H9 (cell line): Measurements from ENCODE around the gene FCHSD2. TPM values are rescaled to one million over a fixed set of nuclear protein-coding genes. Genes with fewer than 3 reads are reported as not detected.

ENCODE experiments used
- DNase-seq: peaks from one replicate; pipeline ENCODE4 v3.0.0-alpha.2; 2017
- H2AFZ ChIP-seq: one replicate; pipeline ENCODE4 v1.6.1; 2013; ENCODE audit warnings: mild to moderate bottlenecking, low read length, control low read depth, moderate library complexity
- H2AK5ac ChIP-seq: 2 replicates; pipeline ENCODE4 v1.6.1; 2013; ENCODE audit warnings: low read length, control low read depth, mixed read lengths; ENCODE audit not compliant: insufficient read length
- H2BK120ac ChIP-seq: one replicate; pipeline ENCODE4 v1.6.1; 2013; ENCODE audit warnings: low read depth, mild to moderate bottlenecking, low read length, control low read depth, inconsistent platforms; ENCODE audit not compliant: poor library complexity, severe bottlenecking
- H2BK12ac ChIP-seq: 2 replicates; pipeline ENCODE4 v1.6.1; 2013; ENCODE audit warnings: low read length, control low read depth, mixed read lengths, low read depth; ENCODE audit not compliant: insufficient read length
- H2BK15ac ChIP-seq: 2 replicates; pipeline ENCODE4 v1.6.1; 2013; ENCODE audit warnings: low read depth, low read length, control low read depth
- H2BK20ac ChIP-seq: one replicate; pipeline ENCODE4 v1.6.1; 2013; ENCODE audit warnings: low read depth, mild to moderate bottlenecking, low read length, control low read depth, inconsistent platforms; ENCODE audit not compliant: poor library complexity, severe bottlenecking
- H2BK5ac ChIP-seq: 2 replicates; pipeline ENCODE4 v1.6.1; 2013; ENCODE audit warnings: low read length, control low read depth, mixed read lengths; ENCODE audit not compliant: insufficient read length
- H3K14ac ChIP-seq: 2 replicates; pipeline ENCODE4 v1.6.1; 2013; ENCODE audit warnings: low read length, control low read depth; ENCODE audit not compliant: insufficient read depth
- H3K18ac ChIP-seq: 2 replicates; pipeline ENCODE4 v1.6.1; 2013; ENCODE audit warnings: low read depth, mild to moderate bottlenecking, mixed read lengths, low read length, control low read depth; ENCODE audit not compliant: insufficient read length
- H3K23ac ChIP-seq: 2 replicates; pipeline ENCODE4 v1.6.1; 2013; ENCODE audit warnings: low read length, control low read depth, mixed read lengths, low read depth; ENCODE audit not compliant: insufficient read length
- H3K23me2 ChIP-seq: 2 replicates; pipeline ENCODE4 v1.6.1; 2013; ENCODE audit warnings: low read depth, mild to moderate bottlenecking, mixed read lengths, low read length, control low read depth; ENCODE audit not compliant: insufficient read length, poor library complexity, severe bottlenecking
- H3K27ac ChIP-seq: 2 replicates; pipeline ENCODE4 v1.5.1; 2013; ENCODE audit warnings: low read length, control low read depth, mixed read lengths, low read depth; ENCODE audit not compliant: insufficient read length
- H3K27me3 ChIP-seq: 2 replicates; pipeline ENCODE4 v1.6.1; 2013; ENCODE audit warnings: low read length, control low read depth, inconsistent platforms; ENCODE audit not compliant: insufficient read depth
- H3K4ac ChIP-seq: 2 replicates; pipeline ENCODE4 v1.6.1; 2013; ENCODE audit warnings: low read depth, mild to moderate bottlenecking, control low read depth, inconsistent platforms, low read length, moderate library complexity
- H3K4me1 ChIP-seq: 2 replicates; pipeline ENCODE4 v1.6.1; 2013; ENCODE audit warnings: low read length, control low read depth, inconsistent platforms; ENCODE audit not compliant: insufficient read depth
- H3K4me2 ChIP-seq: 2 replicates; pipeline ENCODE4 v1.6.1; 2013; ENCODE audit warnings: low read length, control low read depth, mixed read lengths; ENCODE audit not compliant: insufficient read length, insufficient read depth
- H3K56ac ChIP-seq: 2 replicates; pipeline ENCODE4 v1.6.1; 2013; ENCODE audit warnings: low read depth, mild to moderate bottlenecking, mixed read lengths, low read length, control low read depth; ENCODE audit not compliant: insufficient read length
- H3K79me1 ChIP-seq: 2 replicates; pipeline ENCODE4 v1.6.1; 2013; ENCODE audit warnings: low read depth, mild to moderate bottlenecking, moderate library complexity, low read length, control low read depth, inconsistent platforms; ENCODE audit not compliant: insufficient read depth, poor library complexity, severe bottlenecking
- H3K79me2 ChIP-seq: 2 replicates; pipeline ENCODE4 v1.6.1; 2013; ENCODE audit warnings: low read length, control low read depth, inconsistent platforms; ENCODE audit not compliant: insufficient read depth
- H3K9ac ChIP-seq: 2 replicates; pipeline ENCODE4 v1.6.1; 2013; ENCODE audit warnings: low read length, control low read depth, mixed read lengths; ENCODE audit not compliant: insufficient read length; ENCODE audit errors: extremely low read depth
- H3K9me3 ChIP-seq: one replicate; pipeline ENCODE4 v1.6.1; 2013; ENCODE audit warnings: low read depth, low read length, inconsistent platforms; ENCODE audit not compliant: control insufficient read depth
- H3T11ph ChIP-seq: one replicate; pipeline ENCODE4 v1.6.1; 2013; ENCODE audit warnings: mild to moderate bottlenecking, low read length, control low read depth, inconsistent platforms
- H4K20me1 ChIP-seq: one replicate; pipeline ENCODE4 v1.6.1; 2013; ENCODE audit not compliant: control insufficient read depth, insufficient read length, insufficient read depth
- H4K5ac ChIP-seq: 2 replicates; pipeline ENCODE4 v1.6.1; 2013; ENCODE audit warnings: low read depth, mild to moderate bottlenecking, mixed read lengths, low read length, control low read depth; ENCODE audit not compliant: insufficient read length
- H4K8ac ChIP-seq: replicated peaks from 2 replicates; pipeline ENCODE4 v1.6.1; 2013; ENCODE audit warnings: low read length, control low read depth, mixed read lengths, low read depth; ENCODE audit not compliant: insufficient read length
- H4K91ac ChIP-seq: 2 replicates; pipeline ENCODE4 v1.6.1; 2013; ENCODE audit warnings: low read depth, mild to moderate bottlenecking, moderate library complexity, mixed read lengths, low read length, control low read depth; ENCODE audit not compliant: insufficient read length
- H3K27ac Mint-ChIP-seq, 3 experiments: 2 replicates in 2 of 3; 3 replicates in 1 of 3; pipeline ENCODE4 v1.8.0; 2020 to 2021; ENCODE audit warnings: mixed read lengths in 3 of 3, mild to moderate bottlenecking in 1 of 3, moderate library complexity in 1 of 3
- H3K27me3 Mint-ChIP-seq: 2 replicates; pipeline ENCODE4 v1.8.0; 2021; ENCODE audit warnings: low read depth, mild to moderate bottlenecking, moderate library complexity, mixed read lengths
- H3K36me3 Mint-ChIP-seq, 3 experiments: 2 replicates in 2 of 3; 3 replicates in 1 of 3; pipeline ENCODE4 v1.8.0; 2020 to 2021; ENCODE audit warnings: low read depth in 3 of 3, mixed read lengths in 3 of 3; ENCODE audit not compliant: insufficient read depth in 1 of 3
- H3K4me1 Mint-ChIP-seq, 2 experiments: 2 replicates each; pipeline ENCODE4 v1.8.0; 2020; ENCODE audit warnings: mixed read lengths in 2 of 2
- H3K4me3 Mint-ChIP-seq, 2 experiments: 2 replicates in 1 of 2; 3 replicates in 1 of 2; pipeline ENCODE4 v1.8.0; 2020 to 2021; ENCODE audit warnings: mild to moderate bottlenecking in 2 of 2, mixed read lengths in 2 of 2, moderate library complexity in 1 of 2
- H3K9me3 Mint-ChIP-seq, 2 experiments: 2 replicates in 1 of 2; 3 replicates in 1 of 2; pipeline ENCODE4 v1.8.0; 2020; ENCODE audit warnings: mild to moderate bottlenecking in 2 of 2, mixed read lengths in 2 of 2, moderate library complexity in 1 of 2
- WGBS: extraction: QIAGEN DNeasy Blood & Tissue Kit; methylation state at CpG from one replicate; pipeline ENCODE4 v1.1.7; 2013; ENCODE audit warnings: missing lambda C conversion rate, low lambda C conversion rate, mixed read lengths; ENCODE audit not compliant: insufficient read length; ENCODE audit errors: extremely low coverage; 5-methylcytosine and 5-hydroxymethylcytosine counted together
- total RNA-seq: library from RNA; stranded (reverse); gene quantifications from 2 replicates; pipeline ENCODE4 v1.2.1, GENCODE V29; 2021
- TF ChIP-seq, protein P1 (sequence below): fragments of 200-600 bp; sonication (generic); conservative IDR thresholded peaks from 3 replicates; pipeline ENCODE4 v1.8.0; 2021; ENCODE audit warnings: antibody characterized with exemption, mild to moderate bottlenecking

FCHSD2 gene
- total RNA-seq, 1 experiment from 2014 or later: 17.8 TPM

DNA sequence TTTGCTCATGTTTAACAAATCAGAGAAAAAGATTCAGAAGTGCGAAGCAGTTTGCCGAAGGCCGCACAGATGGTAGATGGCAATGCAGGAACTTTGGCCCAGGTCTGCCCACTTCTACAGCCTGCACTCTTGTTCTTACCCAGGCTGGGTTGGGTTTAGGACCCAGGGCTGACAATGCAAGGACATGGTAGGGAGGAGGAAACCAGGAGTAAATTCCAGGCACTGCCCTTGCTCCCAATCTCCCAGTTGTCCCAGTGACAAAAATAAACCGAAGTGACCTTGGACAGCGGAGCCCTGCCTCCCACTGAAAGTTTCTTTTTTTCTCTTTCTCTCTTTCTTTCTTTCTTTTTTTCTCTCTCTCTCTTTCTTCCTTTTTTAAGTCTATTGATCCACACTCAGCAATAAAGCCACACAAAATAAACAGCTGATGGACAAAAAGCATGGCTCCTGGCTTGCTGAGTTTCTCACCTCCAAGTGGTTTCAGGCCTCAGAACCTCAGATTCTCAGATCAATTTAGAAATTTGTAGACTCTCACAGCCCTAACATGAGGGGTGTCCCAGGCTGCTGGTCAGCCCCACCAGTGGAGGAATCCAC is 33.5 kb upstream of the FCHSD2 start:
- H3K36me3 Mint-ChIP-seq: no peaks in the 10 kb centered on the region
- no peaks in the 10 kb centered on the region for H3K23me2 ChIP-seq
- no peaks in the 10 kb centered on the region for H4K20me1 ChIP-seq
- no peak overlapping the region for H2AK5ac ChIP-seq
- TF ChIP-seq, protein P1, sequence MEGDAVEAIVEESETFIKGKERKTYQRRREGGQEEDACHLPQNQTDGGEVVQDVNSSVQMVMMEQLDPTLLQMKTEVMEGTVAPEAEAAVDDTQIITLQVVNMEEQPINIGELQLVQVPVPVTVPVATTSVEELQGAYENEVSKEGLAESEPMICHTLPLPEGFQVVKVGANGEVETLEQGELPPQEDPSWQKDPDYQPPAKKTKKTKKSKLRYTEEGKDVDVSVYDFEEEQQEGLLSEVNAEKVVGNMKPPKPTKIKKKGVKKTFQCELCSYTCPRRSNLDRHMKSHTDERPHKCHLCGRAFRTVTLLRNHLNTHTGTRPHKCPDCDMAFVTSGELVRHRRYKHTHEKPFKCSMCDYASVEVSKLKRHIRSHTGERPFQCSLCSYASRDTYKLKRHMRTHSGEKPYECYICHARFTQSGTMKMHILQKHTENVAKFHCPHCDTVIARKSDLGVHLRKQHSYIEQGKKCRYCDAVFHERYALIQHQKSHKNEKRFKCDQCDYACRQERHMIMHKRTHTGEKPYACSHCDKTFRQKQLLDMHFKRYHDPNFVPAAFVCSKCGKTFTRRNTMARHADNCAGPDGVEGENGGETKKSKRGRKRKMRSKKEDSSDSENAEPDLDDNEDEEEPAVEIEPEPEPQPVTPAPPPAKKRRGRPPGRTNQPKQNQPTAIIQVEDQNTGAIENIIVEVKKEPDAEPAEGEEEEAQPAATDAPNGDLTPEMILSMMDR: no peak
- no peak overlapping the region for H3K18ac ChIP-seq
- no peaks in the 10 kb centered on the region for H3K9me3 Mint-ChIP-seq
- H2BK20ac ChIP-seq: no peak overlapping the region
- DNase-seq: no peak
- no peak overlapping the region for H2BK15ac ChIP-seq
- H4K91ac ChIP-seq: peak overlapping the region; percentile 38
- H3K4me2 ChIP-seq: no peak overlapping the region
- H3T11ph ChIP-seq: no peak overlapping the region
- H3K23ac ChIP-seq: no peak overlapping the region
- H2BK12ac ChIP-seq: no peak overlapping the region
- no peak overlapping the region for H3K4me3 Mint-ChIP-seq
- no peak overlapping the region for H4K5ac ChIP-seq
- no peak overlapping the region for H4K8ac ChIP-seq
- no peaks in the 10 kb centered on the region for H3K79me2 ChIP-seq
- no peaks in the 10 kb centered on the region for H3K9me3 ChIP-seq
- H2AFZ ChIP-seq: no peak overlapping the region
- H3K9ac ChIP-seq: no peak overlapping the region
- no peak overlapping the region for H3K14ac ChIP-seq
- no peak overlapping the region for H2BK5ac ChIP-seq
- no peaks in the 10 kb centered on the region for H3K27me3 ChIP-seq
- WGBS: no CpG with 5 or more reads among the region's 5 CpGs
- no peak overlapping the region for H3K27ac ChIP-seq
- H3K4me1 ChIP-seq: no peaks in the 10 kb centered on the region
- no peak overlapping the region for H3K4ac ChIP-seq
- 0 out of 7 replicates have a peak overlapping the region, but pooled peaks of 1 of the 3 experiments have one; percentile 14 for H3K27ac Mint-ChIP-seq
- no peaks in the 10 kb centered on the region for H3K79me1 ChIP-seq
- H3K56ac ChIP-seq: no peak overlapping the region
- peaks cover 6% of the 10 kb centered on the region for H3K27me3 Mint-ChIP-seq
- H2BK120ac ChIP-seq: no peak overlapping the region
- H3K4me1 Mint-ChIP-seq: peaks cover 2 to 12% of the 10 kb centered on the region in 2 experiments; a peak in 3 of 4 replicates
